SK-N-MC (cell line): ENCODE measurements around the gene CASP10.
A peak's percentile ranks its signal among the peaks of the same experiment; 100 is the strongest.
"Not testable (repeated sequence)": the region's sequence is repeated elsewhere in the genome, so short reads cannot be mapped to it uniquely, and the experiment has no call there.

ENCODE experiments used
- DNase-seq: peaks from one replicate; pipeline ENCODE4 v3.0.0-alpha.2; 2011; ENCODE audit warnings: low read depth, low spot score
- H3K27ac ChIP-seq: fragments of 200-600 bp; sonication (generic); 2 replicates; pipeline ENCODE4 v1.5.1; 2016; ENCODE audit warnings: mixed run types
- H3K36me3 ChIP-seq: fragments of 200-600 bp; sonication (generic); 2 replicates; pipeline ENCODE4 v1.6.1; 2017; ENCODE audit warnings: antibody characterized with exemption, low read length, mixed read lengths; ENCODE audit not compliant: insufficient read depth
- H3K4me3 ChIP-seq: fragments of 200-600 bp; sonication (generic); 2 replicates; pipeline ENCODE4 v1.5.1; 2016
- H3K9ac ChIP-seq: fragments of 200-600 bp; sonication (generic); 2 replicates; pipeline ENCODE4 v1.8.0; 2017; ENCODE audit warnings: mixed run types, mixed read lengths; ENCODE audit not compliant: insufficient read length
- H3K9me3 ChIP-seq: fragments of 200-600 bp; sonication (generic); 2 replicates; pipeline ENCODE4 v1.6.1; 2017; ENCODE audit warnings: low read depth, mild to moderate bottlenecking, antibody characterized with exemption, low read length, moderate library complexity, mixed read lengths
- EZH2 ChIP-seq: fragments of 200-600 bp; sonication (generic); IDR thresholded peaks from one replicate; pipeline ENCODE4 v1.6.1; 2017; ENCODE audit warnings: antibody characterized with exemption
- FOXP2 ChIP-seq: optimal IDR thresholded peaks from 2 replicates; pipeline ENCODE3; 2011; ENCODE audit warnings: mild to moderate bottlenecking, moderate library complexity; ENCODE audit not compliant: insufficient read depth; ENCODE audit errors: extremely low read length, control extremely low read depth
- POLR2AphosphoS5 ChIP-seq: IDR thresholded peaks from 2 replicates; pipeline ENCODE4 v1.6.1; 2012; ENCODE audit warnings: mild to moderate bottlenecking, low read depth, low read length, borderline replicate concordance

CASP10 gene

DNA sequence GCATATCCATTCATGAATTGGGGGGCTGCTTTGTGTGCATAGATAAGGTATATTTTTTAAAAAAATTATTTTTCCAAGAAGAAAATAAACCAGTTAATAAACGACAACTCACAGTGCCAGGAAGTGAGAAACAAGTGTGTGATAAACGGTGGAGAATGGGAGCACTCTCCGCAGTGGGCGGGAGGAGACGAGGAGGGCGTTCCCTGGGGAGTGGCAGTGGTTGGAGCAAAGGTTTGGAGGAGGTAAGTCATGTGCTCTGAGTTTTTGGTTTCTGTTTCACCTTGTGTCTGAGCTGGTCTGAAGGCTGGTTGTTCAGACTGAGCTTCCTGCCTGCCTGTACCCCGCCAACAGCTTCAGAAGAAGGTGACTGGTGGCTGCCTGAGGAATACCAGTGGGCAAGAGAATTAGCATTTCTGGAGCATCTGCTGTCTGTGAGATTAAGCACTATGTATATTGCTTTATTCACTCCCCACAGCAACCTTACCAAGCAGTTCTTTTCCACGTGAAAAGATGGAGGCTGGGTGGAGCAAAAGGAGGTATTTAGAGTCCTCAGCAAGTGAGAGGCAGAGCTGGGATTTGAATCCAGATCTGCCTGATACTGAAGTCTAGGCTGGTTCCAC, 50.4 kb downstream of the CASP10 start:
- DNase-seq = no peak
- Histone ChIP-seq H3K36me3 (no peaks in the 10 kb centered on the region), H3K27ac (peak overlapping the region; percentile 60), H3K9me3 (no peaks in the 10 kb centered on the region), H3K9ac (peak overlapping the region; percentile 57), H3K4me3 (peak overlapping the region; percentile 82)
- TF ChIP-seq POLR2AphosphoS5 (peak; percentile 65), FOXP2 (no peak)

DNA sequence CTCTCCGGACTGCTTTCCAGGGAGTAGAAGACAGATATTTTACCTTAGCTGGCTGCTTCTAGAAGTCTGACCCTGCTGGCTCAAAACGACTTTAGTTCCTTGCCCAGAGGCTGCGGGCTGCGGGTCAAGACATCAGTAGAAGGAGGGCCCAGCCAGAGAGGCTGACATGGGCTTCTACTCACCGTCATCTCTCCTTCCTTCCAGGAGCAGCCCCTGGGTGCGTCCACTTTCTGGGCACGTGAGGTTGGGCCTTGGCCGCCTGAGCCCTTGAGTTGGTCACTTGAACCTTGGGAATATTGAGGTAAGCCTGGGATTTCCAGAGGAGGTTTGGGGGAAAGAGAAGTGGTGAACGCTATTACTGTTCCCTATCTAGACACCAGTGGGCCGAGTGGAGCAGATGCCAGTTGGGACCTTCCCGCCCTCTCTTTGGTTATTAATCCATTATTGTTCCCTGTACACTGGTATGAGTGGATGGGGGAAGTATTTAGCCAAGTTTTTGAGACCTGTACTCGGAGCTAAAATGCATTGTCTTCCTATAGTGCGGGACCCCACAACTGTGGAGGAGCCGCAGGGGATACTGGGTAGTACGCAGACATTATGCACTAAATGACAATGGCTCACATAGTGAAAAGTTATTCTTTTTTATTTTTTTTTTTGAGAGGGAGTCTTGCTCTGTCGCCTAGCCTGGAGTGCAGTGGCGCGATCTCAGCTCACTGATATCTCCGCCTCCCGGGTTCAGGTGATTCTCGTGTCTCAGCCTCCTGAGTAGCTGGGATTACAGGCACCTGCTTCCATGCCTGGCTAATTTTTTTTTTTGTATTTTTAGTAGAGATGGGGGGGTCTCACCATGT, 51.1 kb downstream of the CASP10 start:
- no peaks in the 10 kb centered on the region for H3K9me3 ChIP-seq
- H3K36me3 ChIP-seq = no peaks in the 10 kb centered on the region
- H3K9ac ChIP-seq = peak overlapping the region; percentile 57
- DNase-seq = no peak
- H3K27ac ChIP-seq = peak overlapping the region; percentile 60
- TF ChIP-seq EZH2 = no peak
- TF ChIP-seq FOXP2 = no peak
- H3K4me3 ChIP-seq = peak overlapping the region; percentile 82

DNA sequence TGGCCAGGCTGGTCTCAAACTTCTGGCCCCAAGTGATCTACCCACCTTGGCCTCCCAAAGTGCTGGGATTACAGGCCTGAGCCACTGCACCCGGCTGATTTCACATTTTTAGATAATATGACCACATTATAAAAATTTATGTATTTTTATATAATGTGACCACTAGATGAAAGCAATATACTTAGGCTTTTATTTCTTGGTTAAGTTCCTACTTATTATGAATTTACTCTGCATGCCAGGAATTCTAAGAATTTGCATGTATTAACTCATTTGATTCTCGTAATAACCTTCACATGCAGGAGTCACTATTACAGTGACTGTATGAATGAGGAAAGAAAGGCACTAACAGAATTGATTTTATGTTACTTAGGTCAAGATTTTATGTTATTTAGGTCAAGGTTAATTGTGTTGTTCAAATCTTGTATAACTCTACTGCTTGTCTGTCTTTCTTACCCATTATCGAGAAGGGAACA, 51.8 kb downstream of the CASP10 start:
- peak overlapping the region; percentile 60 for H3K27ac ChIP-seq
- no peak for TF ChIP-seq EZH2
- no peak for TF ChIP-seq FOXP2
- TF ChIP-seq POLR2AphosphoS5 = no peak
- peak overlapping the region; percentile 66 for H3K9ac ChIP-seq
- H3K36me3 ChIP-seq = peaks cover 4% of the 10 kb centered on the region
- no peak for DNase-seq
- H3K9me3 ChIP-seq = no peaks in the 10 kb centered on the region; the same call in 1 of the 2 replicates
- H3K4me3 ChIP-seq = peak overlapping the region; percentile 82

DNA sequence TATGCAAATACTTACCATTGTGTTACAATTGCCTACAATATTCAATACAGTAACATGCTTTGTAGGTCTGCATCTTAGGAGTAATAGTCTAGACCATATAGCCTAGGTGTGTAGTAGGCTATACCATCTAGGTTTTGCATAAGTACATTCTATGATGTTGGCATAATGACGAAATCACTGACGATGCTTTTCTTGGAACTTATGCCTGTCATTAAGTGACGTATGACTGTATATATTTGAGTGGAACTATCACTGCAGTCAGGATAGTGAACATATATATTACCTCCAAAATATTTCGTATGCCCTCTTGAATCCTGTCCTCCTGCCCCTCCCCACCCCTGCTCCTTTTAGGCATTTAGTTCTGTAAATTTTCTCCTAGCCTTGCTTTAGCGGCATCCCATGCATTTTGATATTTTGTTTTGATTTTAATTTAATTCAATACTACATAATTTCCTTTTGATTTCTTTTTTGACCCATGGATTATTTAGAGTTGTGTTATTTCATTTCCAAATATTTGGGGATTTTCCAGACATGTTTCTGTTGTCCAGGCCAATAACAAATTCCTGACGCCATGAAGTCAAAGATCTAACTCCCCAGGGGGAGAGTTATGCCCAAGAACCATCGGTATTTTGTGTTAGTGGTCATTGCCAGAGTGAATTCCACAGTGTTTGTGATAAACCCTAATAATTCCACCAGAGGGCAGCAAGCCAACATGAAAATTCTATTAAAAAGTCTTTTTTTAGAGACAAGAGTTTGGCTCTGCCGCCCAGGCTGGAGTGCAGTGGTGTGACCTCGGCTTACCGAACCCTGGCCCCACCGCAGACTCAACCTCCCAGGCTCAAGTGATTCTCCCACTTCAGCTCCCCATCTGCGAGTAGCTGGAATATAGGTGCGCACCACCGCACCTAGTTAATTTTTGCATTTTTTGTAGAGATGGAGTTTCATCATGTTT, 53.2 kb downstream of the CASP10 start:
- H3K27ac ChIP-seq = no peak overlapping the region

DNA sequence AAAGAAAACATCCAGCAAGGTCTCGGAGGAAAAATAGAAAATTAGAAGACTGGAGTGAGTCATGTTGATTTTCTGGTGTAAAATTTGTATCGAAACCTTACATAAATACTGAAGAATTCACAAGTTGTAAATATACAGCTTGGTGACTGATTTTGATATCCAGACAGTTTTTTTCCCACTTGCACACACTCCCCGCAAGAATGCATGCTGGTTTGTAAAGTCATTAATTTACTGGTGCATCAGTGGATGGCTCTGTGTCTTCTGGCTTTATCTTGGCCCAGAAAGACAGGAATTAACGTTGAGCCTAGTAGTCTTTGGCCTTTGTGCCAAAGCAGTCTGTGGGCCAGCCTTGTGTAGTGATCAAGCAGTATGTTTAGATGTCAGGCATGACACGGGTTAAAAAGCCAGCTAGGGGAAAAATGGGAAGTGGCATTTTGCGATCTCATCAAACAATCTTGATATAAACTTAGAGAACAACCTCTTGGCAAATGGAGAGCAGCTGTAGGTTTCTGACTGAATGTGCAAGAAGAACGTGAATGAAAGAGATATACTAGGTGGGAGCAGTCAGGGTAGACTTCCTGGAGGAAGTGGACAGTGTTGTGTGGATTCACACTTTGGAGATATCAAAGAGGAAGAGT, 54.7 kb downstream of the CASP10 start:
- Histone ChIP-seq H3K36me3 (peaks cover 27% of the 10 kb centered on the region), H3K27ac (no peak overlapping the region), H3K9me3 (peaks cover 4% of the 10 kb centered on the region), H3K4me3 (no peak overlapping the region), H3K9ac (no peak overlapping the region)
- TF ChIP-seq FOXP2 (no peak), POLR2AphosphoS5 (no peak), EZH2 (no peak)
- no peak for DNase-seq

More for the DNA sequence above, 53.2 kb downstream of the CASP10 start:
- no peak for DNase-seq
- Histone ChIP-seq H3K36me3 (peaks cover 19% of the 10 kb centered on the region), H3K4me3 (peak overlapping the region; percentile 82), H3K9ac (peak overlapping the region; percentile 56), H3K9me3 (no peaks in the 10 kb centered on the region; the same call in 1 of the 2 replicates)
- no peak for TF ChIP-seq FOXP2

DNA sequence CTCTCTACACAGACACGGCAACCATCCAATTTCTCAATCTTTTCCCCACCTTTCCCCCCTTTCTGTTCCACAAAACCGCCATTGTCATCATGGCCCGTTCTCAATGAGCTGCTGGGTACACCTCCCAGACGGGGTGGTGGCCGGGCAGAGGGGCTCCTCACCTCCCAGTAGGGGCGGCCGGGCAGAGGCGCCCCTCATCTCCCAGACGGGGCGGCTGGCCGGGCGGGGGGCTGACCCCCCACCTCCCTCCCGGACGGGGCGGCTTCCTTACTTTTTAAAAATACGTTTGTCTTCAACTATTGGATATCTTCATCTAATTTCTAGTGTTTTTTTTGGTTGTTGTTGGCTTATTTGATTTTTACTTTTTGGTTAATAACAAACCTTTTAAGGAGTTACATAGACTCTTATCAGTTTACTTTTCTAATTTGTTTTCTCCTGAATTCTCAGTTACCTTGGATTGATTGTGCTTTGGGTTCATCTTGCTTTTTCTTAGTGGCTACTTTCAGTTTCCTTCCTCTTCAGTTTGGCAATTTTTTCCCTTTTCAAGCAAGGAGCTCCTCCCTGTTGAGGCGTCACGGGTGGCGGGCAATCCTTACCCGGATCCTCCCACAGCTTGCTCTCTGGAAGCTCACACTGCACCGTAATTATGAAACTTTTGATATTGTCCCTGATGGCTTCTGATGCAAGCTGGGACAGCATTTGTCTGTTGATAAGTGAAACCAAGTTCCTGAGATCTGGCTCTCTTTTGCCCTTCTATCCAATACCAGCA, 56.4 kb downstream of the CASP10 start:
- peaks cover 27% of the 10 kb centered on the region for H3K36me3 ChIP-seq
- DNase-seq, H3K4me3 ChIP-seq, H3K9ac ChIP-seq, H3K9me3 ChIP-seq, H3K27ac ChIP-seq: not testable (repeated sequence)

DNA sequence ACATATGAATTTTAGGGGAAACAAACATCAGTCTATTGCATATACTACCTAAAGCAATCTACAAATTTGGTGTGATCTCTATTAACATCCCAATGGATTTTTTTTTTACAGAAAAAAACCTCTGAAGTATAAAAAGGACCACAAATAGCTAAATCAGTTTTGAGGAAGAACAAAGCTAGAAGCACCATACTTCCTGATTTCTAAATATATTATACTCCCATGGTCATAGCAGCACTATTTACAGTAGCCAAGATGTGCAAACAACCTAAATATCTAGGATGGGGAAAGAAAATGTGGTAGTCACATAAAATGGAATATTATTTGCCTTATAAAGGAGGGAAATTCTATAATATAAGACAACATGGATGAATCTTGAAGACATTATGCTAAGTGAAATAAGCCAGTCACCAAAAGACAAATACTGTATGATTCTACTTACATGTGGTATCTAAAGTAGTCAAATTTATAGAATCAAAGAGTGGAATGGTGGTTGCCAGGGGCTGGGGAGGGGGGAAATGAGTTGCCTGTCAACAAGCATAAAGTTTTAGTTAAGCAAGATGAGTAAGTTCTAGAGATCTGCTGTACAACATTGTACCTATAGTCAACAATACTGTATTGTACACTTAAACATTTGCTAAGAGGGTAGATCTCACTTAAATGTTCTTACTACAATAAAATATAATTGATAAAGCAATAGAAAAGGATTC, 59.8 kb downstream of the CASP10 start:
- H3K9me3 ChIP-seq = peaks cover 4% of the 10 kb centered on the region
- H3K9ac ChIP-seq = no peak overlapping the region
- H3K4me3 ChIP-seq = no peak overlapping the region
- no peak for DNase-seq
- H3K27ac ChIP-seq = no peak overlapping the region
- peaks cover 27% of the 10 kb centered on the region for H3K36me3 ChIP-seq
- TF ChIP-seq EZH2 = no peak
